HG03060 (cell line): ENCODE results near the gene SEC14L1.

Source experiments
- ATAC-seq: cut with Tn5 transposase; IDR thresholded peaks from one replicate; pipeline ENCODE4 v1.9.1; 2021; ENCODE audit warnings: low read depth, moderate number of reproducible peaks; ENCODE audit not compliant: unreplicated experiment

Gene SEC14L1

GRCh38 chr17:77160875-77161530 is 20.2 kb downstream of the SEC14L1 start:
- no peak for ATAC-seq

- no peak for ATAC-seq
These were observed 21.2 kb downstream of the SEC14L1 start for GRCh38 chr17:77161953-77162352.

- ATAC-seq: no peak
These were observed 22.2 kb downstream of the SEC14L1 start for GRCh38 chr17:77163001-77163400.

- ATAC-seq: no peak
These were observed 22.9 kb downstream of the SEC14L1 start for GRCh38 chr17:77163511-77164280.

GRCh38 chr17:77164483-77165091 is 23.8 kb downstream of the SEC14L1 start:
- ATAC-seq: no peak

- no peak for ATAC-seq
These were observed 24.8 kb downstream of the SEC14L1 start for GRCh38 chr17:77165577-77165976.

GRCh38 chr17:77167472-77168306 is 26.9 kb downstream of the SEC14L1 start:
- no peak for ATAC-seq

- ATAC-seq: no peak
These were observed 32.3 kb downstream of the SEC14L1 start for GRCh38 chr17:77173104-77173503.

GRCh38 chr17:77174928-77175661 is 34.3 kb downstream of the SEC14L1 start:
- ATAC-seq: no peak

GRCh38 chr17:77177002-77177741 is 36.4 kb downstream of the SEC14L1 start:
- no peak for ATAC-seq

- no peak for ATAC-seq
These were observed 37.3 kb downstream of the SEC14L1 start for GRCh38 chr17:77178050-77178449.

- no peak for ATAC-seq
These were observed 37.8 kb downstream of the SEC14L1 start for GRCh38 chr17:77178563-77178962.

- ATAC-seq: no peak
These were observed 40.0 kb downstream of the SEC14L1 start for GRCh38 chr17:77180503-77181357.

- ATAC-seq: no peak
These were observed 41.7 kb downstream of the SEC14L1 start for GRCh38 chr17:77182205-77183172.

- no peak for ATAC-seq
These were observed 43.7 kb downstream of the SEC14L1 start for GRCh38 chr17:77184474-77184873.

GRCh38 chr17:77185137-77185536 is 44.4 kb downstream of the SEC14L1 start:
- no peak for ATAC-seq

GRCh38 chr17:77186141-77186604 is 45.4 kb downstream of the SEC14L1 start:
- no peak for ATAC-seq
